Measurements from ENCODE around the gene B3GNT2.

The B3GNT2 gene

GRCh38 chr2:62186156-62186905, 9.6 kb upstream of the B3GNT2 start:
- H3K4me3 ChIP-seq (ENCODE audit: low read depth, low read length), result no peak overlapping the region
- no peak for TF ChIP-seq CTCF (IDR thresholded peaks at IDR 0.05; ENCODE audit: low read depth, low read length)

- no peak for TF ChIP-seq CTCF (IDR thresholded peaks at IDR 0.05; ENCODE audit: low read depth, low read length)
- no peak overlapping the region for H3K4me3 ChIP-seq (ENCODE audit: low read depth, low read length)
These were observed 8.7 kb upstream of the B3GNT2 start for GRCh38 chr2:62187246-62187645.

- H3K4me3 ChIP-seq (ENCODE audit: low read depth, low read length), result no peak overlapping the region
- no peak for TF ChIP-seq CTCF (IDR thresholded peaks at IDR 0.05; ENCODE audit: low read depth, low read length)
These were observed 7.5 kb upstream of the B3GNT2 start for GRCh38 chr2:62188416-62188815.

- no peak overlapping the region for H3K4me3 ChIP-seq (ENCODE audit: low read depth, low read length)
- no peak for TF ChIP-seq CTCF (IDR thresholded peaks at IDR 0.05; ENCODE audit: low read depth, low read length)
These were observed 6.7 kb upstream of the B3GNT2 start for GRCh38 chr2:62189196-62189595.

- H3K4me3 ChIP-seq (ENCODE audit: low read depth, low read length), result no peak overlapping the region
- TF ChIP-seq CTCF (IDR thresholded peaks at IDR 0.05; ENCODE audit: low read depth, low read length), result no peak
These were observed 3.1 kb upstream of the B3GNT2 start for GRCh38 chr2:62192811-62193210.

- no peak for TF ChIP-seq CTCF (IDR thresholded peaks at IDR 0.05; ENCODE audit: low read depth, low read length)
- H3K4me3 ChIP-seq (ENCODE audit: low read depth, low read length), result peak overlapping the region; percentile 95
These were observed 1.1 kb upstream of the B3GNT2 start for GRCh38 chr2:62194558-62195420.
